Keratinocyte (primary cell): ENCODE results near the gene SFXN1.

Experiments used
- EZH2 ChIP-seq: IDR thresholded peaks from one replicate; pipeline ENCODE4 v1.6.1; 2012; ENCODE audit warnings: inconsistent platforms, mild to moderate bottlenecking, low read length, moderate library complexity
- TF ChIP-seq, protein P1 (sequence below), 3 experiments: IDR thresholded peaks in 1 of 3; conservative IDR thresholded peaks in 1 of 3; optimal IDR thresholded peaks in 1 of 3; 2 replicates in 2 of 3; 3 replicates in 1 of 3; pipeline versions ENCODE3 to v1.5.1; 2011; ENCODE audit warnings: low read length in 3 of 3, mild to moderate bottlenecking in 3 of 3, moderate library complexity in 2 of 3, control low read depth in 1 of 3, inconsistent platforms in 1 of 3; ENCODE audit not compliant: insufficient read depth in 2 of 3; ENCODE audit errors: extremely low read depth in 1 of 3

GRCh38 chr5:175478008-175478383 lies 364 bp upstream of the SFXN1 start:
- TF ChIP-seq, protein P1, sequence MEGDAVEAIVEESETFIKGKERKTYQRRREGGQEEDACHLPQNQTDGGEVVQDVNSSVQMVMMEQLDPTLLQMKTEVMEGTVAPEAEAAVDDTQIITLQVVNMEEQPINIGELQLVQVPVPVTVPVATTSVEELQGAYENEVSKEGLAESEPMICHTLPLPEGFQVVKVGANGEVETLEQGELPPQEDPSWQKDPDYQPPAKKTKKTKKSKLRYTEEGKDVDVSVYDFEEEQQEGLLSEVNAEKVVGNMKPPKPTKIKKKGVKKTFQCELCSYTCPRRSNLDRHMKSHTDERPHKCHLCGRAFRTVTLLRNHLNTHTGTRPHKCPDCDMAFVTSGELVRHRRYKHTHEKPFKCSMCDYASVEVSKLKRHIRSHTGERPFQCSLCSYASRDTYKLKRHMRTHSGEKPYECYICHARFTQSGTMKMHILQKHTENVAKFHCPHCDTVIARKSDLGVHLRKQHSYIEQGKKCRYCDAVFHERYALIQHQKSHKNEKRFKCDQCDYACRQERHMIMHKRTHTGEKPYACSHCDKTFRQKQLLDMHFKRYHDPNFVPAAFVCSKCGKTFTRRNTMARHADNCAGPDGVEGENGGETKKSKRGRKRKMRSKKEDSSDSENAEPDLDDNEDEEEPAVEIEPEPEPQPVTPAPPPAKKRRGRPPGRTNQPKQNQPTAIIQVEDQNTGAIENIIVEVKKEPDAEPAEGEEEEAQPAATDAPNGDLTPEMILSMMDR (optimal IDR thresholded peaks at IDR 0.05 in 1 of 3, IDR thresholded peaks at IDR 0.05 in 1 of 3, conservative IDR thresholded peaks at IDR 0.05 in 1 of 3; ENCODE audit: extremely low read depth in 1 of 3, insufficient read depth in 2 of 3, low read length in 3 of 3): no peak
- no peak for TF ChIP-seq EZH2
